PFSK-1 (cell line): ENCODE results near the gene USH1G.

ENCODE experiments used
- POLR2AphosphoS5 ChIP-seq: IDR thresholded peaks from 2 replicates; pipeline ENCODE4 v1.6.1; 2012; ENCODE audit warnings: low read depth, mild to moderate bottlenecking, control low read depth, low read length, moderate library complexity
- REST ChIP-seq, 2 experiments: IDR thresholded peaks; 2 replicates each; pipeline versions ENCODE4 v1.6.1 to v1.8.0; 2011 to 2012; ENCODE audit warnings: low read depth in 2 of 2, low read length in 2 of 2, control low read depth in 1 of 2, inconsistent platforms in 1 of 2, mild to moderate bottlenecking in 1 of 2, moderate library complexity in 1 of 2; ENCODE audit not compliant: insufficient read depth in 1 of 2
- TAF1 ChIP-seq: IDR thresholded peaks from 2 replicates; pipeline ENCODE4 v1.6.1; 2012; ENCODE audit warnings: low read length, control low read depth, borderline replicate concordance; ENCODE audit not compliant: insufficient read depth

DNA sequence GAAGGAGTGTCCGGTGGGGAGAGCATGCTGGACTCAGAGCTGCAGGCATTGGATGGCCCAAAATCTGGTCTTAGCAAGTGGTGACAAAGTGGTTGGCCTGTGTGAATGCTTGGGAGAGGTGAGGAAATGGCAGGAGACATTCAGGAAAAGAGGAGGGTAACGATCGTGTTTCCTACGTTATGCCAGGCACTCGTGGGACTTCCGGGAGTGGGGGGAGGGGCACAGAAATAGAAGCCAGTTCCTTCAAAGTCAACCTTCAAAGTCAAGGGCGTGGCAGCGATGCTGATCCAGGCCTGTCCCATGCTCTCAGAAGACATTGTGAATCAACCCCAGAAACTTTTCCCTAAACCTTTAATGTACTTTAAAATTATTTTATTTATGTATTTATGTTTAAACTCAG lies 16.5 kb upstream of the USH1G start:
- TF ChIP-seq POLR2AphosphoS5: no peak
- no peak for TF ChIP-seq TAF1
- no peak for TF ChIP-seq REST (IDR thresholded peaks at IDR 0.05; ENCODE audit: insufficient read depth in 1 of 2, low read depth in 2 of 2, low read length in 2 of 2)
